Islet precursor cell (in vitro differentiated cells): ENCODE measurements around the gene SPIRE1.

Experiments
- DNase-seq: peaks from one replicate; pipeline ENCODE4 v3.0.0-alpha.2; 2018

SPIRE1 gene

GRCh38 chr18:12657684-12658425 lies at the start of gene SPIRE1:
Gene SPIRE1, minus strand, starts transcription at chr18:12658107. Its CDS starts 241 bp downstream, at chr18:12657866.
- DNase-seq = peak; percentile 85

GRCh38 chr18:12703664-12704063 lies 45.8 kb upstream of the SPIRE1 start:
- DNase-seq = no peak

GRCh38 chr18:12703096-12703567 lies 45.2 kb upstream of the SPIRE1 start:
- no peak for DNase-seq

GRCh38 chr18:12702221-12703095 lies 44.6 kb upstream of the SPIRE1 start, which contains the start of the genes CEP76 and PSMG2:
Gene CEP76, minus strand, starts transcription at chr18:12702723. Its CDS starts 175 bp downstream, at chr18:12702548.
Gene PSMG2, plus strand, starts transcription at chr18:12703042. Its CDS starts 66 bp downstream, at chr18:12703108.
- peak; percentile 92 for DNase-seq

GRCh38 chr18:12701161-12701560 lies 43.3 kb upstream of the SPIRE1 start:
- no peak for DNase-seq

GRCh38 chr18:12699747-12700146 lies 41.8 kb upstream of the SPIRE1 start:
- DNase-seq = no peak

- DNase-seq = peak; percentile 54
Observed at GRCh38 chr18:12694032-12694431, 36.1 kb upstream of the SPIRE1 start.

GRCh38 chr18:12692206-12692605 lies 34.3 kb upstream of the SPIRE1 start:
- DNase-seq = no peak

- no peak for DNase-seq
Observed at GRCh38 chr18:12689256-12689850, 31.4 kb upstream of the SPIRE1 start.

- DNase-seq = no peak
Observed at GRCh38 chr18:12686100-12686499, 28.2 kb upstream of the SPIRE1 start.

GRCh38 chr18:12679183-12679786 lies 21.4 kb upstream of the SPIRE1 start:
- DNase-seq = peak; percentile 74

- DNase-seq = no peak
Observed at GRCh38 chr18:12668041-12668440, 10.1 kb upstream of the SPIRE1 start.

- no peak for DNase-seq
Observed at GRCh38 chr18:12659904-12660605, 2.1 kb upstream of the SPIRE1 start.

GRCh38 chr18:12658426-12659138 lies 675 bp upstream of the SPIRE1 start:
- peak; percentile 82 for DNase-seq

- peak; percentile 66 for DNase-seq
Observed at GRCh38 chr18:12656938-12657683, 796 bp downstream of the SPIRE1 start.

GRCh38 chr18:12656605-12656937 lies 1.3 kb downstream of the SPIRE1 start:
- no peak for DNase-seq

- no peak for DNase-seq
Observed at GRCh38 chr18:12654971-12655370, 2.9 kb downstream of the SPIRE1 start.

GRCh38 chr18:12652861-12653401 lies 5.0 kb downstream of the SPIRE1 start:
- no peak for DNase-seq

- no peak for DNase-seq
Observed at GRCh38 chr18:12651651-12652050, 6.3 kb downstream of the SPIRE1 start.

- DNase-seq = no peak
Observed at GRCh38 chr18:12647773-12648172, 10.1 kb downstream of the SPIRE1 start.
